GM19025 (cell line): ENCODE results near the gene GPA33.

ENCODE experiments used
- ATAC-seq: cut with Tn5 transposase; IDR thresholded peaks from one replicate; pipeline ENCODE4 v1.9.1; 2021; ENCODE audit warnings: mild to moderate bottlenecking, low read depth, moderate library complexity; ENCODE audit not compliant: unreplicated experiment

GPA33 gene

GRCh38 chr1:167090314-167090942 lies at the start of gene GPA33:
TSS of gene GPA33 (minus strand) at chr1:167090377. CDS start at chr1:167090287, 90 bp downstream.
- ATAC-seq: no peak

GRCh38 chr1:167138703-167139102 lies 48.5 kb upstream of the GPA33 start:
- no peak for ATAC-seq

GRCh38 chr1:167137793-167138510 lies 47.8 kb upstream of the GPA33 start:
- no peak for ATAC-seq

- no peak for ATAC-seq
Observed at GRCh38 chr1:167137332-167137781, 47.2 kb upstream of the GPA33 start.

- no peak for ATAC-seq
Observed at GRCh38 chr1:167136806-167137205, 46.6 kb upstream of the GPA33 start.

- no peak for ATAC-seq
Observed at GRCh38 chr1:167136191-167136614, 46.0 kb upstream of the GPA33 start.

GRCh38 chr1:167135281-167135840 lies 45.2 kb upstream of the GPA33 start:
- ATAC-seq: no peak

- ATAC-seq: no peak
Observed at GRCh38 chr1:167132301-167133010, 42.3 kb upstream of the GPA33 start.

GRCh38 chr1:167130829-167131510 lies 40.8 kb upstream of the GPA33 start:
- no peak for ATAC-seq

- ATAC-seq: no peak
Observed at GRCh38 chr1:167128261-167129227, 38.4 kb upstream of the GPA33 start.

GRCh38 chr1:167127661-167128060 lies 37.5 kb upstream of the GPA33 start:
- ATAC-seq: no peak

GRCh38 chr1:167127236-167127635 lies 37.1 kb upstream of the GPA33 start:
- ATAC-seq: no peak

GRCh38 chr1:167126811-167127210 lies 36.6 kb upstream of the GPA33 start:
- no peak for ATAC-seq

GRCh38 chr1:167126317-167126716 lies 36.1 kb upstream of the GPA33 start:
- ATAC-seq: no peak

- ATAC-seq: no peak
Observed at GRCh38 chr1:167122568-167122967, 32.4 kb upstream of the GPA33 start.

- ATAC-seq: no peak
Observed at GRCh38 chr1:167122121-167122480, 31.9 kb upstream of the GPA33 start.

GRCh38 chr1:167121375-167122120 lies 31.4 kb upstream of the GPA33 start:
- no peak for ATAC-seq

GRCh38 chr1:167120899-167121298 lies 30.7 kb upstream of the GPA33 start:
- ATAC-seq: no peak

- ATAC-seq: no peak
Observed at GRCh38 chr1:167119696-167120095, 29.5 kb upstream of the GPA33 start.
